ENCODE data around the gene NT5C3A. TPM values are rescaled to one million over a fixed set of nuclear protein-coding genes. Genes with fewer than 3 reads are reported as not detected.
A peak's percentile ranks its signal among the peaks of the same experiment; 100 is the strongest.

The NT5C3A gene
- total RNA-seq, 2 donors from 2014 or later: 31.8 to 35.9 TPM

- H3K36me3 Mint-ChIP-seq: peaks cover 8% of the 10 kb centered on the region
- H3K4me1 Mint-ChIP-seq (ENCODE audit: low read depth in 2 of 2): peaks cover 6 to 8% of the 10 kb centered on the region in 2 donors
- H3K27ac Mint-ChIP-seq: no peak overlapping the region
- no peak overlapping the region for H3K4me3 Mint-ChIP-seq
- H3K27me3 Mint-ChIP-seq: peaks cover 0 to 15% of the 10 kb centered on the region in 2 donors
- ATAC-seq (no peak), DNase-seq (ENCODE audit: low spot score) (no peak)
- H3K9me3 Mint-ChIP-seq: no peaks in the 10 kb centered on the region
These were observed 3.4 kb upstream of the NT5C3A start for GRCh38 chr7:33065981-33066380.

DNA sequence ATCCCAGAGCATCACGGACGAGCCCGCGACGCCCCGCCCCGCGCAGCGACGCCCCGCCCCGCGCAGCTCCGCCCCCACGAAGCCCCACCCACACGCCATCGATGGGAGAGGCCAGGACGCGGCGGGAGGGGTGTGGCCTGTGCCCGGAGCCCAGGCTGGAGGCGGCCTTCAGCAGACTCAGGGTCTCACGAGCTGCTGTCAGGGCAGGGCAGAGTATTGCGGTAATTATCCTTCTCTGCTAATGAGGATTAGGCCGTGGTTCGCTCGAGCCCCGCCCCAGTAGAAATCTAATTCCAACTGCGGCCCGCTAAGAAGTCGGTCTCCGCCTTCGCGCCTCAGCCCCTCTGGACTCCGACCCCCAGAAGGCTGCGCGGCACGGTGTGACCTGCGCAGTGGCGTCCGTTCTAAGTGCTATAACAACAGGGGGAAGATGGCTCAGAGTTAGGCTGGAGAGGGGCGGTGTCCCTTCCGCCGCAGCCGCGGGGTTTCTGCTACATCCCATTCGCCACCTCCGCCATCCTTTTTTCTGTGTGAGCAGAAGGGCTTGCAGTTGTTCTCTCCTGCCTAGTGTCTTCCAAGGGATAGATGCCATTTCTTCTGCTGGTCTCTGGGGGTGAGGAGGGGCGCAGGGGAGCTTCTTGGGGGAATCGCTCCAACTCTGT is 337 bp upstream of the NT5C3A start:
- peaks cover 0 to 7% of the 10 kb centered on the region in 2 donors for H3K27me3 Mint-ChIP-seq
- H3K9me3 Mint-ChIP-seq: no peaks in the 10 kb centered on the region
- DNase-seq (ENCODE audit: low spot score): peak; percentile 93
- peaks cover 21 to 28% of the 10 kb centered on the region in 2 donors for H3K4me1 Mint-ChIP-seq (ENCODE audit: low read depth in 2 of 2)
- peak overlapping the region; percentile 98 for H3K4me3 Mint-ChIP-seq
- peak; percentile 98 for ATAC-seq
- peaks cover 8% of the 10 kb centered on the region for H3K36me3 Mint-ChIP-seq
- H3K27ac Mint-ChIP-seq: peak overlapping the region; percentile 87 to 96

GRCh38 chr7:33061282-33061937 is 1.2 kb downstream of the NT5C3A start:
- Mint-ChIP-seq H3K4me3 (peak overlapping the region; percentile 98), H3K4me1 (ENCODE audit: low read depth in 2 of 2) (peaks cover 21 to 28% of the 10 kb centered on the region in 2 donors), H3K27ac (peak overlapping the region; percentile 87 to 96), H3K36me3 (peaks cover 7% of the 10 kb centered on the region), H3K9me3 (no peaks in the 10 kb centered on the region), H3K27me3 (peaks cover 0 to 6% of the 10 kb centered on the region in 2 donors)
- no peak for ATAC-seq
- DNase-seq (ENCODE audit: low spot score): no peak

GRCh38 chr7:33059635-33060034 is 2.9 kb downstream of the NT5C3A start:
- no peak for ATAC-seq
- H3K36me3 Mint-ChIP-seq: no peaks in the 10 kb centered on the region
- no peak for DNase-seq (ENCODE audit: low spot score)
- H3K4me3 Mint-ChIP-seq: peak overlapping the region; percentile 22
- H3K27me3 Mint-ChIP-seq: no peaks in the 10 kb centered on the region
- no peaks in the 10 kb centered on the region for H3K9me3 Mint-ChIP-seq
- peak overlapping the region; percentile 34 to 58 for H3K27ac Mint-ChIP-seq
- H3K4me1 Mint-ChIP-seq (ENCODE audit: low read depth in 2 of 2): peaks cover 32 to 38% of the 10 kb centered on the region in 2 donors

DNA sequence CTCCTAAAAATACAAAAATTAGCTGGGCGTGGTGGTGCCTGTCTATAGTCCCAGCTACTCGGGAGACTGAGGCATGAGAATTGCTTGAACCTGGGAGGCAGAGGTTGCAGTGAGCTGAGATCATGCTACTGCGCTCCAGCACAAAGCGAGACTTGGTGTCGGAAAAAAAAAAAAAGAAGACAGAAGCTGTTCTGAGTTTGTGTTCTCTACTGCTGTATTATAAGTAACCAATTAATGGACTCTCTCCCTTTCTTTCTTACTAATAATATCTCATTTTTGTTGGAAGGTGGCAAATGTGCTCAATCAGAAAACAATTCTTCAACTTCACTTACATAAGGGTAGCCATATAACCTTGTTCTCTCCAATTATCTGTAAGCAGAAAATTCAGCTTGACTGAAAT is 7.4 kb downstream of the NT5C3A start:
- H3K27ac Mint-ChIP-seq: peak overlapping the region; percentile 57 to 68
- no peaks in the 10 kb centered on the region for H3K27me3 Mint-ChIP-seq
- H3K36me3 Mint-ChIP-seq: no peaks in the 10 kb centered on the region
- no peak for DNase-seq (ENCODE audit: low spot score)
- no peaks in the 10 kb centered on the region for H3K9me3 Mint-ChIP-seq
- no peak overlapping the region for H3K4me3 Mint-ChIP-seq
- H3K4me1 Mint-ChIP-seq (ENCODE audit: low read depth in 2 of 2): peaks cover 33 to 35% of the 10 kb centered on the region in 2 donors
- ATAC-seq: no peak

DNA sequence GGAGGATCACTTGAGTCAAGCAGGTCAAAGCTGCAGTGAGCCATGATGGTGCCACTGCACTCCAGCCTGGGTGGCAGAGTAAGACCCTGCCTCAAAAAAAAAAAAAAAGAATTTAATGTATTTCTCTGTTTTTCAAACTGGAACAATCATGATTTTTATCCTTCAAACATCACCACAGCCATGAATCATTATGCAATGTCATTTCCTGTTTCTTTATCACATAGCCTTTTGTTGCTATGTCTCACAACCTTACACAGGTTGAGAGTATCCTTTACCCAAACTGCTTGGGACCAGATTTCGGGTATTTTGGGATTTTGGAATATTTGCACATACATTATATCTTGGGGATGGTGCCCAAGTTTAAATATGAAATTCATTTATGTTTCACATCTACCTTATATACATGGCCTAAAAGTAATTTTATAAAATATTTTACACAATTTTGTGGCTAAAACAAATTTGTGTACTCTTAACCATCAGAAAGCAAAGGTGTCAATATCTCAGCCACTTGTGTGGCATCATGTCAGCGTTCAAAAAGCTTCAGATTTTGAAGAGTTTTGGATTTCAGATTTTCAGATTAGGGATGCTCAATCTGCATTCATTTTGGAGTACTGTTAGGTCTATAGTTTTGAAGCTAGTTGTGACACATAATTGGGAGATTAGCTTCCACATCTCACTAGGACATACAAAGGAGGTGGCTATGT is 8.2 kb downstream of the NT5C3A start:
- peak overlapping the region; percentile 25 for H3K4me3 Mint-ChIP-seq
- no peaks in the 10 kb centered on the region for H3K27me3 Mint-ChIP-seq
- DNase-seq (ENCODE audit: low spot score): no peak
- ATAC-seq: peak; percentile 63 to 83
- peak overlapping the region; percentile 57 to 68 for H3K27ac Mint-ChIP-seq
- H3K36me3 Mint-ChIP-seq: no peaks in the 10 kb centered on the region
- H3K4me1 Mint-ChIP-seq (ENCODE audit: low read depth in 2 of 2): peaks cover 30 to 32% of the 10 kb centered on the region in 2 donors
- H3K9me3 Mint-ChIP-seq: no peaks in the 10 kb centered on the region

DNA sequence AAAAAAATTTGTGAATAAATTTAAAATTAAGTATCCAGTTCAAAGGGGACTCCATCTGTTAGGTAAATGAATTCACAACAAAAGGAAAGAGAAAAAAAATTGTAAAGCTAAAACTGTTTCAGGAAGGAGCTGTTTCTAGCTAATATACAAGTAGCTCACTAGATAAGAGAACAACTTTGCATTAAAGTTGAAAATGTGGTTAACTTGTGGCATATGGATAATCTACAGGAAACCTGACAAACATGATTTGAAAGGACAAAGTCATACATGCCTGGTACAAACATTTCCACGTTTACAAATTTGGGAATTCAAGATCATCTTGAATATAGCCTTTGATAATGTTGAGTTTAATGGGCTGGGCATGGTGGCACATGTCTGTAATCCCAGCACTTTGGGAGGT is 8.9 kb downstream of the NT5C3A start:
- Mint-ChIP-seq H3K4me3 (no peak overlapping the region), H3K27me3 (no peaks in the 10 kb centered on the region), H3K9me3 (no peaks in the 10 kb centered on the region), H3K27ac (peak overlapping the region; percentile 57 to 68), H3K36me3 (no peaks in the 10 kb centered on the region), H3K4me1 (ENCODE audit: low read depth in 2 of 2) (peaks cover 25 to 30% of the 10 kb centered on the region in 2 donors)
- no peak for ATAC-seq
- no peak for DNase-seq (ENCODE audit: low spot score)

DNA sequence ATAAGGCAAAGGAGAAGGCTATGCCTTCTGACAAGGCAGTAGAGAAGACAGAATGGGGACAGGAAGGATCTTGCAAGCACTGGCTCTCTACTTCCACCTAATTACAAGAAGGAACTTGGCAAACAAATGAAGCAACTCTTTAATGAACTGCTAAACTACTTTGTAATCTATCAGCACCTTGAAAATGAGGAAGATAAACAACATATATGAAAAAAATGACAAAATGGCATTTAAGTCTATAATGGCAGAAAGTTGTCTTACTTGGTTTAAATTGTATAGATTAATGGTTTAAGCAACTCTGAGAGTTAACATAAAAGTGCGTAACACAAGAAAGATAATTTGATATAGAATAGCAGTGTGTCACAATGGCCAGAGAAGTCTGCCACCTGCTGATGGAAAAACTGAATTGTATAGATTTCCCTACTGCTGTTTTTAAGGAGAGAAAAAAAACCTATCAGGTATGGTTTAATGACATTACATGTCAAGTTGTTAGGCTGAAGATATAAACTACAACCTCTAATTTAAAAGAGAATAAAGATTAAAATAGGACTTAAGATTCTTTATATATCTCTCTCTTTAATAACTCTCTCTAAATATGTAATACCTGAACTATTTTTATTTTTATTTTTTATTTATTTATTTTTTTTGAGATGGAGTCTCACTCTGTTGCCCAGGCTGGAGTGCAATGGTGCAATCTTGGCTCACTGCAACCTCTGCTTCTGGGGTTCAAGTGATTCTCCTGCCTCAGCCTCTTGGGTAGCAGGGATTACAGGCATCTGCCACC is 11.8 kb downstream of the NT5C3A start:
- Mint-ChIP-seq H3K4me1 (ENCODE audit: low read depth in 2 of 2) (peaks cover 27 to 28% of the 10 kb centered on the region in 2 donors), H3K27ac (peak overlapping the region; percentile 43 to 74), H3K36me3 (no peaks in the 10 kb centered on the region), H3K9me3 (no peaks in the 10 kb centered on the region), H3K27me3 (no peaks in the 10 kb centered on the region), H3K4me3 (peak overlapping the region; percentile 6)
- DNase-seq (ENCODE audit: low spot score) (no peak), ATAC-seq (no peak)

DNA sequence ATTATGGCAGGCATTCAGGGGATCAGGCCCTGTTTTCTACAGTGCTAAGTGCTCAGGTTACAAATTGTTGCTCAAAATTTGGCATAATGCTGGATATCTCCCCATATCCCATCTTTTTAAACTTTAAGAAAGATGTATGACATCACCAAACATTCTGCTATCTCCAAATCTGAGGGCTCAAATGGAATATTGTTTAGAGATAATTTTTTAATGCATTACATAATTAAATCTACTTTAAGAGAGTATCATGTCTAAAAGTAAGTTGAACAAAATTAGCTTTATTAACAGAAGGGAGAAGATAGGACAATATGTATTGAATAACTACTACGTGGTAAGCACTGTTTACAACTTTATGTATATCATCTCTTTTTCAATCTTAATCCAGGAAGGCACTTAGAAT is 13.9 kb downstream of the NT5C3A start:
- Mint-ChIP-seq H3K4me3 (no peak overlapping the region), H3K27ac (peak overlapping the region in 1 of 2 donors; percentile 31), H3K9me3 (no peaks in the 10 kb centered on the region), H3K4me1 (ENCODE audit: low read depth in 2 of 2) (peaks cover 25 to 26% of the 10 kb centered on the region in 2 donors), H3K27me3 (no peaks in the 10 kb centered on the region), H3K36me3 (no peaks in the 10 kb centered on the region)
- ATAC-seq (no peak), DNase-seq (ENCODE audit: low spot score) (no peak)

DNA sequence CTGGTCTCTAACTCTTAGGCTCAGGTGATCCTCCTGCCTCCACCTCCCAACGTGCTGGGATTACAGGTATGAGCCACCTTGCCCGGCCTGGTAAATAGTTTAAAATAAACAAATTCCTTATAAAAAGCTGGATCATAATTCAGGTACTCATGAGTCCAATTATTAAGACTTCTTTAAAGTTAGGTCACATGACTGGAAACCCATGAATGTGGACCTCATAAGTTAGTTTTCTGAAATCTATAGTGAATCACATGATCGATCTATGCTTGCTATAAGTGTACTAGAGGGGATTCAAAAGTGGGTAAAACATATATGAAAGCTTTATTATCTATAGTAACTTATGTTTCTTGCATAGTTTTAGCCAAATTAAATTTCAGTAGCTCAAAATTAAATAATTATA is 14.3 kb downstream of the NT5C3A start:
- Mint-ChIP-seq H3K4me3 (no peak overlapping the region), H3K4me1 (ENCODE audit: low read depth in 2 of 2) (peaks cover 26 to 29% of the 10 kb centered on the region in 2 donors), H3K27me3 (no peaks in the 10 kb centered on the region), H3K9me3 (no peaks in the 10 kb centered on the region), H3K27ac (no peak overlapping the region), H3K36me3 (no peaks in the 10 kb centered on the region)
- no peak for DNase-seq (ENCODE audit: low spot score)
- no peak for ATAC-seq

GRCh38 chr7:33044986-33045385 is 17.6 kb downstream of the NT5C3A start:
- no peak overlapping the region for H3K4me3 Mint-ChIP-seq
- H3K36me3 Mint-ChIP-seq: no peaks in the 10 kb centered on the region
- H3K27ac Mint-ChIP-seq: peak overlapping the region in 1 of 2 donors; percentile 53
- H3K4me1 Mint-ChIP-seq (ENCODE audit: low read depth in 2 of 2): peaks cover 20 to 29% of the 10 kb centered on the region in 2 donors
- no peaks in the 10 kb centered on the region for H3K27me3 Mint-ChIP-seq
- no peaks in the 10 kb centered on the region for H3K9me3 Mint-ChIP-seq
- ATAC-seq (no peak), DNase-seq (ENCODE audit: low spot score) (no peak)

DNA sequence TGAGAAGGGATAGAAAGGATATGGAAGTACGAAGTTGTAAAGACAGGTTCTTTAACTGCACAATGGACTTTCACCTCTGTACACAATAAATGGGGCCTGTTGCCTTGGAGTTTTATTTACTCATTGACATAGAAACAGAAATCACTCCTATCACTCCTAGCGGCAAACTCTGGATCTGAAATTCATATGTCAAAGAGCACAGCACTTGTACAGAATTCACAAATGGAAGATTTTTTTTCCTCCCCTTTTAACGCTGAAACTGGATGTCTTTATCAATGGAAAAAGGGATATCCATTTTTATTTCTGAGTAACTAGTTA is 18.2 kb downstream of the NT5C3A start:
- ATAC-seq (no peak), DNase-seq (ENCODE audit: low spot score) (no peak)
- Mint-ChIP-seq H3K36me3 (no peaks in the 10 kb centered on the region), H3K4me3 (no peak overlapping the region), H3K4me1 (ENCODE audit: low read depth in 2 of 2) (peaks cover 26 to 35% of the 10 kb centered on the region in 2 donors), H3K27ac (peak overlapping the region in 1 of 2 donors; percentile 53), H3K9me3 (no peaks in the 10 kb centered on the region), H3K27me3 (no peaks in the 10 kb centered on the region)

DNA sequence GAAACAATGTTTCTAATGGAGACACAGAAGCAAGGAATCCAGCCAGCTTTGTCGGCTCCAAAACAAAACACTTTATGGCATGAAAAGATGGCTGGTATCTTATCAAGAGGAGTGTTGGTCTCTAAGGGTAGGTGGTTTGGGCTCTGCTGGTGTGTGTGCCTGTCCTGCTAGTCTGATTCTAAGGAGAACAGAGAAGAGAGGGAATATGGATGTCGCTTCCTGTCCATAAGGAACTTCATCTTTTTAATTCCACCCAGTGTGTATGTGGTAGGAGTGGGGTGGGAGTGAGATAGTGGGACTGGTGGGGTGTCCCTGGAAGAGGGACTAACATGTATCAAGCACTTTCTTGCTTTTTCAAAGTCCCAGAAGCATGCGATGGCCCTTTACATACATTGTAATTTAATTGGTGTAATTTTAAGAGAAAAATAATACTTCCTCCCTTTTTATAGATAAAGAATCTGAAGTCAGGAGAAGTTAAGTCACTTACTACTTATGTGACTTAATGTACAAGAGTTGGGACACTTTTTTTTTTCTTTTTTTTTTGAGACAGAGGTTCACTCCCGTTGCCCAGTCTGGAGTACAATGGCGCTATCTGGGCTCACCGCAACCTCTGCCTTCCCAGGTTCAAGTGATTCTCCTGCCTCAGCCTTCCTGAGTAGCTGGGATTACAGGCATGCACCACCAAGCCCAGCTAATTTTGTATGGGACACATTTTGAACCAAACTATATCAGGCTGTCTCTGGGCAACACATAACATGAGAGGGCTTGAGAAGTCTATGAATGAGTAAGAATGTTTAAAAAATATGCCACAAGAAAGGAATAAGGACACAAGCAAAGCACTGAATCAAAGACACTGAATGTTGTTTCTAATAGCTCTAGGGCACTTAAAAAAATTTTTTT is 18.8 kb downstream of the NT5C3A start:
- Mint-ChIP-seq H3K4me3 (no peak overlapping the region), H3K27me3 (no peaks in the 10 kb centered on the region), H3K4me1 (ENCODE audit: low read depth in 2 of 2) (peaks cover 29 to 39% of the 10 kb centered on the region in 2 donors), H3K36me3 (no peaks in the 10 kb centered on the region), H3K27ac (peak overlapping the region in 1 of 2 donors; percentile 53), H3K9me3 (no peaks in the 10 kb centered on the region)
- no peak for ATAC-seq
- no peak for DNase-seq (ENCODE audit: low spot score)
